HCT116 (cell line): ENCODE results near the gene FNDC8. TPM values are rescaled to one million over a fixed set of nuclear protein-coding genes. Genes with fewer than 3 reads are reported as not detected.

Source experiments
- ATAC-seq: fragments of 200-7000 bp; cut with Tn5 transposase; 2 replicates; pipeline ENCODE4 v1.9.1; 2020; ENCODE audit warnings: mild to moderate bottlenecking, moderate library complexity
- BruUV-seq: library from RNA; stranded (reverse); fragments of 400-500 nt; replicated peaks from 2 replicates; lab custom pipeline; 2021; lab: Mats Ljungman, UMichigan
- CTCF ChIA-PET: fragments of 300-600 bp; sonication (Branson Sonifier 250); formaldehyde crosslinking; loops from one replicate; lab custom pipeline; 2021; ENCODE audit warnings: antibody characterized with exemption; lab: Charles Lee
- POLR2A ChIA-PET: fragments of 300-600, 350-600 bp; sonication (Branson Sonifier 250); formaldehyde crosslinking; loops from one replicate; lab custom pipeline; 2021; ENCODE audit warnings: antibody characterized with exemption; lab: Charles Lee
- RAD21 ChIA-PET, 2 experiments: fragments of 300-600 bp; sonication (Branson Sonifier 250); formaldehyde crosslinking; loops; one replicate each; lab custom pipeline; 2023; ENCODE audit warnings: low total read pairs in 2 of 2; ENCODE audit not compliant: uncharacterized antibody in 2 of 2, unreplicated experiment in 2 of 2, low non-redundant PET in 1 of 2; lab: Charles Lee
- DNase-seq: peaks from one replicate; pipeline ENCODE4 v3.0.0-alpha.2; 2010; ENCODE audit warnings: low read depth, low spot score
- H2AFZ ChIP-seq: fragments of 200-600 bp; shearing (Covaris generic), sonication (generic); 2 replicates; pipeline ENCODE4 v1.6.1; 2017; ENCODE audit warnings: low read depth, mixed run types, mixed read lengths, antibody characterized with exemption, low read length; ENCODE audit not compliant: poor library complexity, severe bottlenecking
- H3K27ac ChIP-seq: 2 replicates; pipeline ENCODE4 v1.5.1; 2012; ENCODE audit warnings: low read depth, low read length
- H3K27me3 ChIP-seq: fragments of 200-600 bp; sonication (generic); 2 replicates; pipeline ENCODE4 v1.6.1; 2016; ENCODE audit warnings: mixed run types, low read length, mixed read lengths; ENCODE audit not compliant: insufficient read depth
- H3K36me3 ChIP-seq, 2 experiments: fragments of 200-500 bp in 1 of 2; fragments of 200-600 bp in 1 of 2; sonication (Bioruptor generic) in 1 of 2; sonication (generic) in 1 of 2; 2 replicates each; pipeline versions ENCODE4 v1.5.1 to v1.6.1; 2014 to 2016; ENCODE audit warnings: low read length in 2 of 2, inconsistent platforms in 1 of 2, mixed read lengths in 1 of 2, mixed run types in 1 of 2; ENCODE audit not compliant: insufficient read depth in 2 of 2, control insufficient read depth in 1 of 2
- H3K4me1 ChIP-seq, 2 experiments: fragments of 200-600 bp in 1 of 2; sonication (generic) in 1 of 2; 2 replicates each; pipeline versions ENCODE4 v1.5.1 to v1.6.1; 2012 to 2017; ENCODE audit warnings: low read length in 2 of 2, inconsistent platforms in 1 of 2, mild to moderate bottlenecking in 1 of 2, mixed read lengths in 1 of 2, mixed run types in 1 of 2, moderate library complexity in 1 of 2; ENCODE audit not compliant: insufficient read depth in 2 of 2, control insufficient read depth in 1 of 2
- H3K4me2 ChIP-seq: fragments of 200-600 bp; sonication (generic); 2 replicates; pipeline ENCODE4 v1.6.1; 2017; ENCODE audit warnings: mixed run types, low read length, mixed read lengths
- H3K4me3 ChIP-seq, 2 experiments: fragments of 200-600 bp in 1 of 2; sonication (generic) in 1 of 2; replicated peaks in 1 of 2; 2 replicates each; pipeline ENCODE4 v1.5.1; 2011 to 2016; ENCODE audit warnings: low read length in 2 of 2, control low read depth in 1 of 2, low read depth in 1 of 2, mild to moderate bottlenecking in 1 of 2, mixed read lengths in 1 of 2, mixed run types in 1 of 2
- H3K79me2 ChIP-seq: fragments of 200-600 bp; sonication (generic); 2 replicates; pipeline ENCODE4 v1.6.1; 2017; ENCODE audit warnings: mild to moderate bottlenecking, mixed run types, low read length, moderate library complexity, mixed read lengths; ENCODE audit not compliant: insufficient read depth
- H3K9ac ChIP-seq: fragments of 200-600 bp; sonication (generic); 2 replicates; pipeline ENCODE4 v1.6.1; 2016; ENCODE audit warnings: low read length, mixed read lengths
- H3K9me2 ChIP-seq: fragments of 200-600 bp; sonication (generic), shearing (Covaris generic); 2 replicates; pipeline ENCODE4 v1.6.1; 2017; ENCODE audit warnings: mixed run types, mild to moderate bottlenecking, moderate library complexity; ENCODE audit not compliant: insufficient read depth
- H3K9me3 ChIP-seq, 2 experiments: fragments of 200-500 bp in 1 of 2; fragments of 200-600 bp in 1 of 2; sonication (Bioruptor generic) in 1 of 2; sonication (generic) in 1 of 2; 2 replicates each; pipeline ENCODE4 v1.6.1; 2014 to 2017; ENCODE audit warnings: low read length in 2 of 2, mixed read lengths in 2 of 2, inconsistent platforms in 1 of 2, low read depth in 1 of 2, mild to moderate bottlenecking in 1 of 2, mixed run types in 1 of 2, moderate library complexity in 1 of 2; ENCODE audit not compliant: control insufficient read depth in 1 of 2, insufficient read depth in 1 of 2
- H4K20me1 ChIP-seq: fragments of 200-600 bp; sonication (generic), shearing (Covaris generic); 2 replicates; pipeline ENCODE4 v1.6.1; 2017; ENCODE audit warnings: mixed run types, mild to moderate bottlenecking, moderate library complexity; ENCODE audit not compliant: insufficient read depth
- FOSL1 ChIP-seq: IDR thresholded peaks from 2 replicates; pipeline ENCODE4 v1.6.1; 2012; ENCODE audit warnings: low read depth
- RAD21 ChIP-seq: IDR thresholded peaks from 2 replicates; pipeline ENCODE4 v1.6.1; 2012; ENCODE audit warnings: low read depth, mild to moderate bottlenecking
- intact Hi-C: fragments of 100-400 bp; cut with micrococcal nuclease; formaldehyde crosslinking; loops from 2 replicates; pipeline ENCODE4 v1.10.0; 2022
- total RNA-seq: library from RNA; stranded (reverse); gene quantifications from one replicate; pipeline ENCODE4 v1.2.1, GENCODE V29; 2021; ENCODE audit not compliant: unreplicated experiment
- TF ChIP-seq, protein P1 (sequence below): IDR thresholded peaks from 2 replicates; pipeline ENCODE4 v1.6.1; 2012; ENCODE audit warnings: low read depth

FNDC8 gene
- total RNA-seq, 1 experiment from 2014 or later = not detected

DNA sequence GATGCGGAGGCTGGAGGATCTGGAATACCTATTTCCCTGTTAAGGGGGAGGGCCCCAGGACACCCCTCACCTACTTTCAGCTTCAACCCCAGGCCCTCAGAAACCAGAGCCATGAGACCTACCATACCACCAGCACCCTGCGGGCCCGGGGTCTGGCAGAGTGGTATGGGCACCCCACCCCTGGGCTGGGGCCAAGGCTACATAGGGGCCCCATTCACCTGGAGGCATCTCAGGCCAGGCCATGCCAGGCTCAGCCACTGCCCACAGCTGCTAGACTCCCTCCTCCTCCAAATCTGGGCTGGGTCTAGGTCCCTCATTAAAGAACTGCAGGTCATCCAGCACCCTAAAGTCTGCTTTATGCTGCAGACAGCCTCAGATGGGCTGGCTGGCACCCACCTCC lies 9.0 kb downstream of the FNDC8 start (continued):
- TF ChIP-seq, protein P1, sequence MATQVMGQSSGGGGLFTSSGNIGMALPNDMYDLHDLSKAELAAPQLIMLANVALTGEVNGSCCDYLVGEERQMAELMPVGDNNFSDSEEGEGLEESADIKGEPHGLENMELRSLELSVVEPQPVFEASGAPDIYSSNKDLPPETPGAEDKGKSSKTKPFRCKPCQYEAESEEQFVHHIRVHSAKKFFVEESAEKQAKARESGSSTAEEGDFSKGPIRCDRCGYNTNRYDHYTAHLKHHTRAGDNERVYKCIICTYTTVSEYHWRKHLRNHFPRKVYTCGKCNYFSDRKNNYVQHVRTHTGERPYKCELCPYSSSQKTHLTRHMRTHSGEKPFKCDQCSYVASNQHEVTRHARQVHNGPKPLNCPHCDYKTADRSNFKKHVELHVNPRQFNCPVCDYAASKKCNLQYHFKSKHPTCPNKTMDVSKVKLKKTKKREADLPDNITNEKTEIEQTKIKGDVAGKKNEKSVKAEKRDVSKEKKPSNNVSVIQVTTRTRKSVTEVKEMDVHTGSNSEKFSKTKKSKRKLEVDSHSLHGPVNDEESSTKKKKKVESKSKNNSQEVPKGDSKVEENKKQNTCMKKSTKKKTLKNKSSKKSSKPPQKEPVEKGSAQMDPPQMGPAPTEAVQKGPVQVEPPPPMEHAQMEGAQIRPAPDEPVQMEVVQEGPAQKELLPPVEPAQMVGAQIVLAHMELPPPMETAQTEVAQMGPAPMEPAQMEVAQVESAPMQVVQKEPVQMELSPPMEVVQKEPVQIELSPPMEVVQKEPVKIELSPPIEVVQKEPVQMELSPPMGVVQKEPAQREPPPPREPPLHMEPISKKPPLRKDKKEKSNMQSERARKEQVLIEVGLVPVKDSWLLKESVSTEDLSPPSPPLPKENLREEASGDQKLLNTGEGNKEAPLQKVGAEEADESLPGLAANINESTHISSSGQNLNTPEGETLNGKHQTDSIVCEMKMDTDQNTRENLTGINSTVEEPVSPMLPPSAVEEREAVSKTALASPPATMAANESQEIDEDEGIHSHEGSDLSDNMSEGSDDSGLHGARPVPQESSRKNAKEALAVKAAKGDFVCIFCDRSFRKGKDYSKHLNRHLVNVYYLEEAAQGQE = no peak
- TF ChIP-seq, all 23 proteins: peak for 0

- Histone ChIP-seq H3K4me2 (no peak overlapping the region), H3K4me3 (no peak overlapping the region), H4K20me1 (no peaks in the 10 kb centered on the region; the same call in 1 of the 2 replicates), H3K9me2 (no peaks in the 10 kb centered on the region), H3K36me3 (peaks cover 31 to 61% of the 10 kb centered on the region in 2 experiments; a peak in 3 of 4 replicates), H3K79me2 (no peaks in the 10 kb centered on the region), H2AFZ (no peak overlapping the region), H3K4me1 (no peaks in the 10 kb centered on the region), H3K27me3 (no peaks in the 10 kb centered on the region), H3K9me3 (no peaks in the 10 kb centered on the region), H3K9ac (no peak overlapping the region), H3K27ac (no peak overlapping the region)
- intact Hi-C loops = no loop called here
- DNase-seq (no peak), ATAC-seq (no peak)
- RAD21 ChIA-PET = no interaction called here
- TF ChIP-seq FOSL1 = no peak
- TF ChIP-seq RAD21 = no peak
- POLR2A ChIA-PET = no interaction called here
- CTCF ChIA-PET = no interaction called here
- BruUV-seq = no TSS peak
Observed at GRCh38 chr17:35132099-35132498, 10.7 kb downstream of the FNDC8 start.
